ENCODE data around the gene NPHP4. TPM values are rescaled to one million over a fixed set of nuclear protein-coding genes. Genes with fewer than 3 reads are reported as not detected.
A peak's percentile ranks its signal among the peaks of the same experiment; 100 is the strongest.

Gene NPHP4
- polyA plus RNA-seq, 1 of the 3 experiments (the other 2 are of a cell fraction): 7.0 TPM

GRCh38 chr1:5886140-5886483 is 106.1 kb downstream of the NPHP4 start:
- no peaks in the 10 kb centered on the region for H3K27me3 ChIP-seq (ENCODE audit: insufficient read depth)
- CTCF ChIA-PET: interaction anchor here (1.5 kb wide), 2 partner anchors 37 to 89 kb away, joined by 3 to 4 read pairs; no protein-coding TSS in a partner anchor
- no peak overlapping the region for H2AFZ ChIP-seq (ENCODE audit: low read depth)
- WGBS (ENCODE audit: low lambda C conversion rate): 77% methylated on average over 10 of the region's 10 CpGs
- peak; percentile 75 for DNase-seq
- peaks cover 0 to 50% of the 10 kb centered on the region in 2 experiments; a peak in 1 of 4 replicates for H3K4me1 ChIP-seq (ENCODE audit: control insufficient read depth in 1 of 2, insufficient read depth in 2 of 2, low read depth in 1 of 2, low read length in 1 of 2)
- POLR2A ChIA-PET: interaction anchor here (0.6 to 1.7 kb wide), 2 partner anchors 27 to 238 kb away, joined by 3 to 5 read pairs; no protein-coding TSS in a partner anchor
- peaks cover 0 to 2% of the 10 kb centered on the region in 2 experiments for H3K36me3 ChIP-seq (replicated peaks in 1 of 2; ENCODE audit: control insufficient read depth in 1 of 2, insufficient read depth in 2 of 2, low read length in 1 of 2)
- H3F3A ChIP-seq (replicated peaks; ENCODE audit: insufficient read depth): no peaks in the 10 kb centered on the region
- no peaks in the 10 kb centered on the region for H3K9me2 ChIP-seq
- no peaks in the 10 kb centered on the region for H3K9me3 ChIP-seq
- no peaks in the 10 kb centered on the region for H3K79me2 ChIP-seq (ENCODE audit: insufficient read depth)
- no peaks in the 10 kb centered on the region for H4K20me1 ChIP-seq (ENCODE audit: insufficient read depth)
- no peak overlapping the region for H3K9ac ChIP-seq
- no peak overlapping the region for H3K4me2 ChIP-seq
- H3K27ac ChIP-seq (ENCODE audit: low read depth in 2 of 2, low read length in 1 of 2): peak overlapping the region in 1 of 2 experiments; percentile 77; a peak in 2 of 4 replicates
- TF ChIP-seq TAF1 (IDR thresholded peaks at IDR 0.05; ENCODE audit: borderline replicate concordance, low read depth, low read length) (no peak), GATA2 (CRISPR knock-in tag; IDR thresholded peaks at IDR 0.05) (0 out of 2 replicates have a peak, but pooled peaks have one; percentile 7), NRF1 (IDR thresholded peaks at IDR 0.05; ENCODE audit: low read depth, low read length) (no peak), SMC3 (IDR thresholded peaks at IDR 0.05; ENCODE audit: low read depth, low read length) (no peak), RXRA (IDR thresholded peaks at IDR 0.05; ENCODE audit: borderline replicate concordance, low read depth) (no peak), MXI1 (IDR thresholded peaks at IDR 0.05; ENCODE audit: low read depth, low read length) (peak; percentile 47; the same call in 1 of the 2 replicates), TEAD4 (IDR thresholded peaks at IDR 0.05; ENCODE audit: borderline replicate concordance, insufficient read depth) (no peak), USF2 (IDR thresholded peaks at IDR 0.05; ENCODE audit: borderline replicate concordance, low read depth, low read length) (no peak)
- H3K4me3 ChIP-seq (ENCODE audit: low read depth in 2 of 2, low read length in 1 of 2): no peak overlapping the region

DNA sequence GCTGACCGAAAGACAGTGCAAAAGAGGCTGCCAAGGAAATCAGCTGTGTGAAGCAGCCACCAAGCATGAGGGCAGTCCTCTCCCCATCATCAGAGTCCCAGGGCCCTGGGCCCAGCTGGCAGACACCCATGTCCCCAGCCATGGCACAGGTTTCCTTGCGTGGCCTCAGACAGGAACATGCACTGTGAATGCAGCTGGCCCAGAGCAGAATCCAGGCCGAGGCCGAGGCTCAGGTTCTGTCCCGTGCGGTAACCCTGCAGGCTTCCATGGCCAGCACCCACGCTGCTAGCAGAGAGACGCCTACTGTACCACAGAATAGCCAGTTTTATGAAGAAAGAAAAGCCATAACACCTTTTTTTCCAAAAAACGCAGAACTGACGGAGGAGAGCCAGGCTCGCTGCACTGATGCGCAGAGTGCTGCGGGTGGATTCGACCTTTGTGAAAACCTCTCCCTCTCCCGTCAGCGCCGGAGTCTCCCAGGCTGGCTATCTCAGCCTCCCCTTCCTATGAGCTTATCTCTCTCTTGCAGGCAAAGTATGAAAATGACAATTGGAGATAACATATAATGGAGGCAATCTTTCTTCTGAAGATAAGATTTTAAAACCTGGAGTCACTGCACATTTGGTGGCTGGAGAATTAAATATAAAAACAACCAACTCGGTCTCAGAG is 106.6 kb downstream of the NPHP4 start:
- Histone ChIP-seq H3K27ac (ENCODE audit: low read depth in 2 of 2, low read length in 1 of 2) (peak overlapping the region in 1 of 2 experiments; percentile 77; a peak in 2 of 4 replicates), H3K36me3 (replicated peaks in 1 of 2; ENCODE audit: control insufficient read depth in 1 of 2, insufficient read depth in 2 of 2, low read length in 1 of 2) (peaks cover 0 to 2% of the 10 kb centered on the region in 2 experiments), H3K9ac (no peak overlapping the region), H3K9me2 (no peaks in the 10 kb centered on the region), H3K4me1 (ENCODE audit: control insufficient read depth in 1 of 2, insufficient read depth in 2 of 2, low read depth in 1 of 2, low read length in 1 of 2) (peaks cover 0 to 50% of the 10 kb centered on the region in 2 experiments; a peak in 1 of 4 replicates), H3K4me3 (ENCODE audit: low read depth in 2 of 2, low read length in 1 of 2) (no peak overlapping the region), H3K27me3 (ENCODE audit: insufficient read depth) (no peaks in the 10 kb centered on the region), H3K4me2 (no peak overlapping the region), H3F3A (replicated peaks; ENCODE audit: insufficient read depth) (no peaks in the 10 kb centered on the region), H3K79me2 (ENCODE audit: insufficient read depth) (no peaks in the 10 kb centered on the region), H3K9me3 (no peaks in the 10 kb centered on the region), H2AFZ (ENCODE audit: low read depth) (no peak overlapping the region), H4K20me1 (ENCODE audit: insufficient read depth) (no peaks in the 10 kb centered on the region)
- ChIA-PET CTCF (interaction anchor here (1.5 kb wide), 2 partner anchors 36 to 89 kb away, joined by 3 to 4 read pairs; no protein-coding TSS in a partner anchor), POLR2A (interaction anchor here (1.7 kb wide), 1 partner anchor 27 kb away, joined by 5 read pairs; no protein-coding TSS in a partner anchor)
- peak; percentile 79 for DNase-seq
- WGBS (ENCODE audit: low lambda C conversion rate): 87% methylated on average over 16 of the region's 18 CpGs
- TF ChIP-seq EP300 (IDR thresholded peaks at IDR 0.05; ENCODE audit: borderline replicate concordance in 1 of 2, low read depth in 1 of 2, low read length in 1 of 2) (peak in 1 of 2 experiments; percentile 68; a peak in 2 of 4 replicates), RXRA (IDR thresholded peaks at IDR 0.05; ENCODE audit: borderline replicate concordance, low read depth) (no peak), YY1 (IDR thresholded peaks at IDR 0.05; ENCODE audit: low read depth) (no peak), NRF1 (IDR thresholded peaks at IDR 0.05; ENCODE audit: low read depth, low read length) (no peak), CHD2 (IDR thresholded peaks at IDR 0.05; ENCODE audit: low read length, partially characterized antibody) (no peak), REST (IDR thresholded peaks at IDR 0.05; ENCODE audit: low read depth, low read length) (no peak), RFX5 (IDR thresholded peaks at IDR 0.05; ENCODE audit: low read length) (no peak), TCF12 (IDR thresholded peaks at IDR 0.05) (no peak), MAX (IDR thresholded peaks at IDR 0.05; ENCODE audit: low read depth) (no peak), ZBTB33 (IDR thresholded peaks at IDR 0.05; ENCODE audit: borderline replicate concordance, low read depth) (no peak)
- TF ChIP-seq, protein P1, sequence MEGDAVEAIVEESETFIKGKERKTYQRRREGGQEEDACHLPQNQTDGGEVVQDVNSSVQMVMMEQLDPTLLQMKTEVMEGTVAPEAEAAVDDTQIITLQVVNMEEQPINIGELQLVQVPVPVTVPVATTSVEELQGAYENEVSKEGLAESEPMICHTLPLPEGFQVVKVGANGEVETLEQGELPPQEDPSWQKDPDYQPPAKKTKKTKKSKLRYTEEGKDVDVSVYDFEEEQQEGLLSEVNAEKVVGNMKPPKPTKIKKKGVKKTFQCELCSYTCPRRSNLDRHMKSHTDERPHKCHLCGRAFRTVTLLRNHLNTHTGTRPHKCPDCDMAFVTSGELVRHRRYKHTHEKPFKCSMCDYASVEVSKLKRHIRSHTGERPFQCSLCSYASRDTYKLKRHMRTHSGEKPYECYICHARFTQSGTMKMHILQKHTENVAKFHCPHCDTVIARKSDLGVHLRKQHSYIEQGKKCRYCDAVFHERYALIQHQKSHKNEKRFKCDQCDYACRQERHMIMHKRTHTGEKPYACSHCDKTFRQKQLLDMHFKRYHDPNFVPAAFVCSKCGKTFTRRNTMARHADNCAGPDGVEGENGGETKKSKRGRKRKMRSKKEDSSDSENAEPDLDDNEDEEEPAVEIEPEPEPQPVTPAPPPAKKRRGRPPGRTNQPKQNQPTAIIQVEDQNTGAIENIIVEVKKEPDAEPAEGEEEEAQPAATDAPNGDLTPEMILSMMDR (IDR thresholded peaks at IDR 0.05): no peak
